Cardiac muscle cell (in vitro differentiated cells and primary cell): ENCODE results near the gene R3HCC1L. TPM values are rescaled to one million over a fixed set of nuclear protein-coding genes. Genes with fewer than 3 reads are reported as not detected.
"Not testable (repeated sequence)": the region's sequence is repeated elsewhere in the genome, so short reads cannot be mapped to it uniquely, and the experiment has no call there.

ENCODE experiments used
- DNase-seq, 2 donors: peaks; one replicate each; pipeline versions ENCODE4 v3.0.0 to v3.0.0-alpha.2; 2010 to 2017; ENCODE audit warnings: low read depth in 1 of 2, low spot score in 1 of 2
- H3K27ac ChIP-seq: fragments of 200-600 bp; sonication (generic); 2 replicates; pipeline ENCODE4 v1.5.1; 2016
- H3K27me3 ChIP-seq: fragments of 200-600 bp; sonication (generic); 2 replicates; pipeline ENCODE4 v1.6.0; 2016; ENCODE audit warnings: control low read depth
- H3K36me3 ChIP-seq: fragments of 200-600 bp; sonication (generic); 2 replicates; pipeline ENCODE4 v1.5.1; 2016; ENCODE audit warnings: control low read depth
- H3K4me1 ChIP-seq: fragments of 200-600 bp; sonication (generic); 2 replicates; pipeline ENCODE4 v1.8.1; 2017; ENCODE audit warnings: low read depth, mild to moderate bottlenecking, mixed run types
- H3K4me3 ChIP-seq: fragments of 200-600 bp; sonication (generic); 2 replicates; pipeline ENCODE4 v1.5.1; 2016; ENCODE audit warnings: mild to moderate bottlenecking
- H3K9me3 ChIP-seq: fragments of 200-600 bp; sonication (generic); 2 replicates; pipeline ENCODE4 v1.5.1; 2017; ENCODE audit warnings: low read depth, mild to moderate bottlenecking, control low read depth
- polyA plus RNA-seq: library from polyadenylated mRNA; unstranded; fragments of >200 nt; fragmentation: Nextera tagmentation; extraction: Ambion mirVana; gene quantifications from 2 replicates; pipeline ENCODE4 v1.2.1, GENCODE V29; 2016
- total RNA-seq: library from RNA; depleted of rRNA; stranded (reverse); fragments of >200 nt; gene quantifications from 2 replicates; pipeline ENCODE4 v1.2.3, GENCODE V29; 2016
- TF ChIP-seq, protein P1 (sequence below): IDR thresholded peaks from 2 replicates; pipeline ENCODE4 v1.5.1; 2012; ENCODE audit warnings: low read depth, mild to moderate bottlenecking, low read length

The R3HCC1L gene
- total and polyA plus RNA-seq, 2 experiments from 2014 or later: 15.8 to 16.9 TPM

DNA sequence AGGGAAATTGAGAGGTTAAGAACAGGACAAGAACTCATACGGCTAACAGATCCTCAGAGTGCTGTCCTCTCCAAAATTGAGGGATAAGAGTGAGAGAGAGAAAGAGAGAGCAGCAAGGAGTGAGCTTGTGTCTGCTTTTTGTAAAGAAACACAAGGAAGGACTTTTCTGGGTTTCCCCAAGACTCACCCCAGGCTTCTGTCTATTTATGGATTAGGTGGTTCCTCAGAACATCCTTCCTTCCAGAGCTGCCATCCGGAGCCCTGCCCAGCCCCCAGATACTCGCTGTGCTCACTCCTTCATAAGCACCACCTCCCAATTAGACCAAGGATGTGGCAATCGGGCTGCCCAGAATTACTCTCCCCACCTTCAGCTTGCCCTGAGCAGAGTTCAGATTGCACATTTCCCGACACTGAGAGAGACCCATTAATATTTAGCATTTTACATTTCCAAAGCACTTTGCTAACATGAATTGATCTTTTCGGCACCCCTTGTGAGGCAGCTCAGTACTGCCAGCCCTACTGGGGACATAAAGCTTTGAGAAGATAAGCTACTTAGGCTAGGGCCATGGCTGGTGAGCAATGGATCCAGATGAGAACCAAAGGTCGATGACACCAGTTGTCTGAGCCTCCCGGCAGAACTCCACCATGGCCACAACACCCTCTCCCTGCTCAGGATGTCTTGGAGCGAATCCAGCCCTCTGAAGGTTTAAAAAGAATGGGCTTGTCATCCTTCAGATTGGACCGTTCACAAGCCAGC is 19.2 kb upstream of the R3HCC1L start:
- H3K27ac ChIP-seq: no peak overlapping the region
- no peak overlapping the region for H3K4me3 ChIP-seq
- H3K27me3 ChIP-seq: no peaks in the 10 kb centered on the region
- no peak for DNase-seq
- no peaks in the 10 kb centered on the region for H3K9me3 ChIP-seq
- H3K36me3 ChIP-seq: no peaks in the 10 kb centered on the region
- H3K4me1 ChIP-seq: no peaks in the 10 kb centered on the region
- TF ChIP-seq, protein P1, sequence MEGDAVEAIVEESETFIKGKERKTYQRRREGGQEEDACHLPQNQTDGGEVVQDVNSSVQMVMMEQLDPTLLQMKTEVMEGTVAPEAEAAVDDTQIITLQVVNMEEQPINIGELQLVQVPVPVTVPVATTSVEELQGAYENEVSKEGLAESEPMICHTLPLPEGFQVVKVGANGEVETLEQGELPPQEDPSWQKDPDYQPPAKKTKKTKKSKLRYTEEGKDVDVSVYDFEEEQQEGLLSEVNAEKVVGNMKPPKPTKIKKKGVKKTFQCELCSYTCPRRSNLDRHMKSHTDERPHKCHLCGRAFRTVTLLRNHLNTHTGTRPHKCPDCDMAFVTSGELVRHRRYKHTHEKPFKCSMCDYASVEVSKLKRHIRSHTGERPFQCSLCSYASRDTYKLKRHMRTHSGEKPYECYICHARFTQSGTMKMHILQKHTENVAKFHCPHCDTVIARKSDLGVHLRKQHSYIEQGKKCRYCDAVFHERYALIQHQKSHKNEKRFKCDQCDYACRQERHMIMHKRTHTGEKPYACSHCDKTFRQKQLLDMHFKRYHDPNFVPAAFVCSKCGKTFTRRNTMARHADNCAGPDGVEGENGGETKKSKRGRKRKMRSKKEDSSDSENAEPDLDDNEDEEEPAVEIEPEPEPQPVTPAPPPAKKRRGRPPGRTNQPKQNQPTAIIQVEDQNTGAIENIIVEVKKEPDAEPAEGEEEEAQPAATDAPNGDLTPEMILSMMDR: no peak

DNA sequence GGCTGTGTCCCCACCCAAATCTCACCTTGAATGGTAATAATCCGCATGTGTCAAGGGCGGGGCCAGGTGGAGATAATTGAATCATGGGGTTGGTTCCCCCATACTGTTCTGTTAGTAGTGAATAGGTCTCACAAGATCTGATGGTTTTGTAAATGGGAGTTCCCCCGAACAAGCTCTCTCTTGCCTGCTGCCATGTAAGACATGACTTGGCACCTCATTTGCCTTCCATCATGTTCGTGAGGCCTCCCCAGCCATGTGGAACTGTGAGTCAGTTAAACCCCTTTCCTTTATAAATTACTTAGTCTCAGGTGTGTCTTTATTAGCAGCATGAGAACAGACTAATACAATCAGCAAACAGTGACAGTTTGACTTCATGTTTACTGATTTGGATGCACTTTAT is 14.6 kb upstream of the R3HCC1L start:
- Histone ChIP-seq H3K27ac (no peak overlapping the region), H3K27me3 (no peaks in the 10 kb centered on the region), H3K4me1 (no peaks in the 10 kb centered on the region), H3K4me3 (no peak overlapping the region), H3K36me3 (no peaks in the 10 kb centered on the region), H3K9me3 (no peaks in the 10 kb centered on the region)
- no peak for DNase-seq
- TF ChIP-seq, protein P1: no peak

DNA sequence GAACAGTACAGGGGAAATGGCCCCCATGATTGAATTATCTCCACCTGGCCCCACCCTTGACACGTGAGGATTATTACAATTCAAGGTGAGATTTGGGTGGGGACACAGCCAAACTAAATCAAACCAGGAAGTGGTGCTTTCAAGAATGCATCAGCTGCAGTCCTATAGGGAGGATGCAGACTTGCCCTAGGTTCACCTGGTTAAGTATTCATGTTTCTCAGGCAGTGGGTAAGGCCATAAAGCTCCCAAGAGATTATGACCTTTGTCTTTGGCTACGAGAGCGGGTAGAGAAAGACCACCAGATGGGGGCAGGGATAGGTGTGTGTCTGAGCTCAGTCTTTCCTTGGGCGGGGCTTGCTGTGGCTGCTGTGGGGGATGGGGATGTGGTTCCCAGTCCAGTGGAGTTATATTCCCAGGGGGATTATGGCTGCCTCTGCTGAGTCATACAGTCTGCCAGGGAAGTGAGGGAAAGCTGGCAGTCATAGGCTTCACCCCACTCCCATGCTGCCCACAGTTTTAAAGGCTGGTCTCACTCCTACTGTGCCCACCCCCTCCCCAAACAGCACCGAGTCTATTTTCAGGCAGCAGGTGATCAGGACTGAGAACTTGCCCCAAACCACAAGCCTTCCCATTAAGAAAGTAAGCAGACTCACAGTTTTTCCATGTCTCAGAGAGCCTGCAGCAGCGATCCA is 8.4 kb upstream of the R3HCC1L start:
- H3K4me3 ChIP-seq: no peak overlapping the region
- no peak overlapping the region for H3K27ac ChIP-seq
- H3K4me1 ChIP-seq: peaks cover 8% of the 10 kb centered on the region
- TF ChIP-seq, protein P1: no peak
- no peaks in the 10 kb centered on the region for H3K36me3 ChIP-seq
- no peak for DNase-seq
- H3K9me3 ChIP-seq: no peaks in the 10 kb centered on the region
- no peaks in the 10 kb centered on the region for H3K27me3 ChIP-seq

GRCh38 chr10:98128802-98129201 is 5.7 kb upstream of the R3HCC1L start:
- no peaks in the 10 kb centered on the region for H3K36me3 ChIP-seq
- no peak for DNase-seq
- TF ChIP-seq, protein P1: no peak

DNA sequence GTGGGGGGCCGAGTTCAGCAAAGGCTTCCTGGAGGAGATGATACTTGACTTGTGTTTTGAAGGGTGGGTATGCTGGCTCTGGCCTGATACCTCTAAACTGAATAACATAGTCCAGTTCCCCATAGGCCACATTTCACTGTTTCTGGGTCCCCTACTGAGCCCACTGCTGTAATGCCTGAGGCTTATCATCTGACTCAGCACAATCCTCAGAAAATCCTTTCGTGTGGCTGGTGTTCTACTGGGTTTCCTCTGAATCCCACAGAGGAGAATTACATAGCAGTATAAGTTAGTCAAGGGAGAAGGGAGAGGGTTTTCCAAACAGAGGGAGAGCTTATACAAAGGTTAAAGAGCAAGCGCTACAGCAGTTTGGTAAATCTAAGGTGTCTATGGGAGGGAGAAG is 2.8 kb upstream of the R3HCC1L start:
- Histone ChIP-seq H3K4me1 (peaks cover 12% of the 10 kb centered on the region), H3K9me3 (no peaks in the 10 kb centered on the region), H3K4me3 (no peak overlapping the region), H3K27me3 (no peaks in the 10 kb centered on the region), H3K27ac (no peak overlapping the region), H3K36me3 (no peaks in the 10 kb centered on the region)
- DNase-seq: no peak
- TF ChIP-seq, protein P1: no peak

More at GRCh38 chr10:98128802-98129201, 5.7 kb upstream of the R3HCC1L start:
- Histone ChIP-seq H3K4me1 (peaks cover 8% of the 10 kb centered on the region), H3K27me3 (no peaks in the 10 kb centered on the region), H3K9me3 (no peaks in the 10 kb centered on the region), H3K4me3 (no peak overlapping the region), H3K27ac (no peak overlapping the region)

DNA sequence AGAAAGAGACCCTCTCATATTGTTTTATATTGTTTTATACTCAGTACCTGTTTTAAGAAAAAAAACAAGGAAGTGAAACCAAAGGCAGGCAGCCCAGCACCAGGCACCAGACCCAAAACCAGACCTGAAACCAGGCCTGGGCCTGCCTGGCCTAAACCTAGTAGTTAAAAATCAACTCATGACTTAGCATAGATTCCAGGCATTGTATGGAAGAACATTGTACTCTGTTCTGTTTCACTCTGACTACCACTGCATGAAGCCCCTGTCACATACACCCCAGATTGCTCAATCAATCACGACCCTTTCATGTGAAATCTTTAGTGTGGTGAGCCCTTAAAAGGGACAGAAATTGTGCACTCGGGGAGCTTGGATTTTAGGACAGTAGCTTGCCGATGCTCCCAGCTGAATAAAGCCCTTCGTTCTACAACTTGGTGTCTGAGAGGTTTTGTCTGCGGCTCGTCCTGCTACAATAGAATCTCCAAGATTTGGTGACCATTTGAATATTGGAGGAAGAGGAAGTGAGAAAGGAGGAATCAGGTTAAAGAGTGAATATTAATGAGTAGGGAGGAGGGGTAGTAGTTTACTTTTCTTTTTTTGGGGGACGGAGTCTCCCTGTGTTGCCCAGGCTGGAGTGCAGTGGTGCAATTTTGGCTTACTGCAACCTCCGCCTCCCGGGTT is 1.2 kb upstream of the R3HCC1L start:
- not testable (repeated sequence) for H3K27ac ChIP-seq, H3K27me3 ChIP-seq, H3K4me3 ChIP-seq, H3K36me3 ChIP-seq, H3K9me3 ChIP-seq, DNase-seq
- H3K4me1 ChIP-seq: peaks cover 12% of the 10 kb centered on the region
